Stimulated activated CD4-positive, alpha-beta T cell treated with anti-CD3 and anti-CD28 coated beads, TNF-alpha, amount 100 ng/mL, for 4 hours (primary cell): ENCODE results near the gene WWC1.
"Not testable (repeated sequence)": the region's sequence is repeated elsewhere in the genome, so short reads cannot be mapped to it uniquely, and the experiment has no call there.

Experiments used
- DNase-seq, 3 experiments: peaks; one replicate each; pipeline ENCODE4 v3.0.0-alpha.2; 2020; ENCODE audit warnings: low read depth in 3 of 3

WWC1 gene

GRCh38 chr5:168307925-168308584 lies 16.6 kb downstream of the WWC1 start:
- no peak for DNase-seq

GRCh38 chr5:168308976-168309598 lies 17.6 kb downstream of the WWC1 start:
- DNase-seq = no peak

DNA sequence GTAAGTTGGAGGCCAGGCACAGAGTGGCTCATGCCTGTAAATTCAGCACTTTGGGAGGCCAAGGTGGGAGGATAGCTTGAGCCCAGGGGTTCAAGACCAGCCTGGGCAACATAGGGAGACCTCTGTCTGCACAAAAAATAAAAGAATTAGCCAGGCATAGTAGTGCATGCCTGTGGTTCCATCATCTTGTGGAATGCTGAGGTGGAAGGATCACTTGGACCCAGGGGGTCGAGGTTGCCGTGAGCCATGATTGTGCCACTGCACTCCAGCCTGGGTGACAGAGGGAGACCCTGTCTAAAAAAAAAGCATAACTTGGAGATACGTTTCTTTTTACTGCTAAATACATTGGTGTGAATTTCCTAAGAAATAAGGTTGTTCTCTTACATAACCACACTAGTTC lies 19.1 kb downstream of the WWC1 start:
- not testable (repeated sequence) for DNase-seq

DNA sequence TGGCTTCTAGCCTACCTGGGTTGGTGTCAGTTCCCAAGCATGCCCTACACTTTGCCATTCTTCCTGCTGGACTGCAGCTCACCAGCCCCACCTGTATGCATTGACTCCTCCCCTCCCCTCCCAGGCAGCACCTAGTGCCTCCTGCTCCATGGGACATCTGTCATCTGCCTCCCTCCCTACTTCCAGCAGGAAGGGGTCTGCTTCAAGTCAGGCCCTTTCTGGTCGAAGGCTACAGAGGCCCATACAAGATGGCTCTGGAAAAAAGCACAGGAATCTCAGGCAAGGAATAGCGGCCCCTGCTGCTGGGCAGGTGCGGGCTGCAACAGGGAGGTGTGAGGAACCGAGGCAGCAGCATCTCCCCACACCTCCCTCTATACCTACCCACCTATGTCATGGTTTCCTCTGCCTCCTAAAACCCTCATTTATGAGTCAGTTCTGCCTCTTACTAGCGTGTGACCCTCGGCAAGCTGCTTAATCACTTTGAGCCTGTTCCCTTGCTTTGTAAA lies 19.7 kb downstream of the WWC1 start:
- no peak for DNase-seq

DNA sequence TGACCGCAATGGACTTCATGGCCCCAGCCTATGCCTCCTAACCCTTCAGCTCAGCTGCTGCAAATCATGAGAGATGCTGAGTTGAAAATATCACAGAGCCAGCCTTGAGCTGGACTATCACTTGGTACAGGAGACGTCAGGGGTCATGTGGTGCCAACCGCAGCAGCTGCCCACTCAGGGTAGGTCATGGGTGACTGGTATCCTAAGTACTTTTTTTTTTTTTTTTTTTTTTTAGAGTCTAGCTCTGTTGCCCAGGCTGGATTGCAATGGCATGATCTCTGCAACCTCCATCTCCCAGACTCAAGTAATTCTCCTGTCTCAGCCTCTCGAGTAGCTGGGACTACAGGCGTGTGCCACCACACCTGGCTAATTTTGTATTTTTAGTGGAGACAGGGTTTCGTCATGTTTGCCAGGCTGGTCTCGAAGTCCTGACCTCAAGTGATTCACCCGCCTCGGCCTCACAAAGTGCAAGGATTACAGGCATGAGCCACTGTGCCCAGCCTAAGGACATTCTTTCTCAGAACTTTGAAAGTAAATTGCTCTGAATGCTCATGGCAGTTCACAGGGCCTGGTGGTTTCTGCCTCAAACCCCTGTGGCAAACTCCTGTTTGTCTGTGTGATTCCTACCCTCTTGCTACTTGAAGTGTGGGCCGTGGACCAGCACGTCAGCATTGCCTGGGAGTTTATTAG lies 21.3 kb downstream of the WWC1 start:
- DNase-seq = no peak

GRCh38 chr5:168313596-168314204 lies 22.3 kb downstream of the WWC1 start:
- no peak for DNase-seq

DNA sequence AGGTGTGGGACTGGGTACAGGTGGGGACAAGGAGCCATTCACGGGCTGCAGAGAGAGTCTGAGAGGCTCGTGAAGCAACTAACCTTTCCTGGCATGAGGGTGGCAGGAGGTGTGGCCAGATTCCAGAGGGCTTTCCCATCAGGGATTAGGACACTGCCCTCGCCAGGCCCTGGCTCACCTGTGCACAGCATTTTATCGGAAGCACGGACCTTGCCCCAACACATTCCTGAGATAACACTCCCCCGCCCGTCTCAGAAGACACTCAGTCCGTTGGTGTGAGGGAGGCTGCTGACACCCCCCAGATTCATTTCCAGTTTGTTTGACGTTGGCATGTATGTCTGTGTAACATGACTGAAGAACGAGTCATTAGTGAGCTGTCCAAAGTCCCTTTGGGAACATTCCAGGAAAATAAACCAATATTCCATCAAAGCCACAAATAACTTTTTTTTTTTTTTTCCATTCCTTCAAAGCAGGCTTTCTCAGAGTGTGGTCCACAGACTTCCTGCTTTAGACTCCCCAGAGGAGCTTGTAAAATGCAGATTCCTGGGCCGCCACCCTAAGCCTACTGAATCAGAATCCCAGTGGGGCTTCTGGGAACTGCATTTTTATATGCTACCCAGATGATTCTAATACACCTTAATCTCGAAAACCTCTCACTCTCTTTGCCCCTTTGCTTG lies 23.4 kb downstream of the WWC1 start:
- DNase-seq = no peak

- no peak for DNase-seq
Observed at GRCh38 chr5:168315416-168316138, 24.1 kb downstream of the WWC1 start.

GRCh38 chr5:168316139-168316578 lies 24.7 kb downstream of the WWC1 start:
- DNase-seq = no peak

DNA sequence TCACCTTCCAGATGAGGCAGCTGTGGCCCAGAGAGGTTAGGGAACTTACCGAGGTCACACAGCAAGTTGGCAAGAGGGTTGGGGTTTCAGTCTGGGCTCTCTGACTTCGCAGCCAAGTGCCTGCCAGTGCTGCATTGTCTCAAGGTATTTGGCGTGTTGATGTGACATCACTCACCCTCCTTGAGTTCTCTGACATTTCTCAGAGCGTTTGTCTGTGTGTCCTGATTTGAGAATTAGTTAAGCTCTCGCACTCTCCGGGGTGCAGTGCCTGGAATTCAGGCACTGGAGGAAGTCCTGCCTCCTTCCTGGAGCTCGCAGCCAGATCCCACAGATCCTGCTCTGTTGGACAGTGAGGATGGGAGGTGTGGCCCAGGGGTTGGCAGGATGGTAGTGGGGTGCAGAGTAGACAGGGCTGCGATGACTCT lies 25.7 kb downstream of the WWC1 start:
- no peak for DNase-seq

DNA sequence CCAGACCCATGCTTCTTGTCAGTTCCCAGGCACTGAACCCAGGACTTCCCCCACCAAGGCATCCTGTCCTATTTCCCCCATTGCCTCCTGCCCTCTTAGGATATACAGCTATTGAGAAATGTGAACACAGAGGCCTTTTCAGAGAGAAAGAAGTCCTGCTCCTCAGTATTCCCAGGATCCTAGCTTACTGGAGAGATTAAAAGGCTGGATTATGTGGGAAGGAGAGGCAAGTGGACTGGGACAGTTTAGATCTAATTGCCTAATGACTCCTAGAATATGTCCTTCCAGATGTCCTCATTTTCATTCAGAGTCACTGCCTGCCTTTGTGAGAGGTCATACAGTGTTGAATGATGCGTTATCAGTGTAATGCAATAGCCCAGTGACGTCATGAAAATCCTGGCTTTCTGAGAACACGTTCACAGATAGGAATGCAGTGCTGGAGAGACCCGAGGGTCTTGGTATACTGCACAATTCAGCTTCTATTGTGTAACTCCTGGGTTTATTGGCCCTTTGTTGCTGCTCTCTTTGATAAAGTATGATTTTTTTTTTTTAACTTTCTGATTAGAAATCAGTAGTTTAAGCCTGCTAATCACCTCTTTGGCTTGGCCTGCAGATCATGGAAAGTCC lies 26.2 kb downstream of the WWC1 start:
- no peak for DNase-seq

DNA sequence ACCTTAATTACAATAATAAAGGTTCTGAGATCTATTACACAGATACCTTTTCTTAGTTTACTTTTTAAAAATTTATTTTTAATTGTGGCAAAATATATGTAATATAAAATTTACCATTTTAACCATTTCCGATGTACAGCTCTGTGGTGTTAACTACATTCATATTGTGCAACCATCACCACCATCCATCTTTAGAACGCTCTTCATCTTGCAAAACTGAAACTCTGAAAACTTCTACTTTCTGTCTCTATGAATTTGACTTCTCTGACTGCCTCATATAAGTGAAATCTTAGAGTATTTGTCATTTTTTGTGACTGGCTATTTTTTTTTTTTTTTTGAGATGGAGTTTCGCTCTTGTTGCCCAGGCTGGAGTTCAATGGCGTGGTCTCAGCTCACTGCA lies 26.8 kb downstream of the WWC1 start:
- DNase-seq = no peak

GRCh38 chr5:168319774-168320173 lies 28.3 kb downstream of the WWC1 start:
- DNase-seq = no peak

DNA sequence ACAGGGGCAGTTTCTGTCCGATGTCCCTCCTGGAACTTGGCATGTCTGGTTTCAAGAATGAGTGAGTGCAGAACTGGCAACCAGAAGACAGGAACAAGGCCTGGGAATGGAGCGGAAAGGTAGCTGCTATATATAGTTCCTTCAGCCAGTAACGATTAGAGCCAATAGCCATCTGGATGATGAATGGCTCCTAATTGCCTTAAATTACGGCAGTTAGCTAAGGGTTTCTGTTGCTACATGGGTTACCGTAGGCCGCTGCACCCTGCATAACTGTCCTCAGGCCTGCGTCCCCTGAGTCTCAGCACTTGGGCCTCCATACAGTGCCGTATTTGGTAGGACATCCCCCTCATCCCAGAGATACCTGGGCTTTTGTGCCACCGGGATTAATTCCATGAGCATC lies 29.4 kb downstream of the WWC1 start:
- no peak for DNase-seq

- DNase-seq = no peak
Observed at GRCh38 chr5:168324859-168325630, 33.6 kb downstream of the WWC1 start.

- no peak for DNase-seq
Observed at GRCh38 chr5:168327019-168327421, 35.6 kb downstream of the WWC1 start.

GRCh38 chr5:168327451-168327850 lies 36.0 kb downstream of the WWC1 start:
- DNase-seq = no peak

DNA sequence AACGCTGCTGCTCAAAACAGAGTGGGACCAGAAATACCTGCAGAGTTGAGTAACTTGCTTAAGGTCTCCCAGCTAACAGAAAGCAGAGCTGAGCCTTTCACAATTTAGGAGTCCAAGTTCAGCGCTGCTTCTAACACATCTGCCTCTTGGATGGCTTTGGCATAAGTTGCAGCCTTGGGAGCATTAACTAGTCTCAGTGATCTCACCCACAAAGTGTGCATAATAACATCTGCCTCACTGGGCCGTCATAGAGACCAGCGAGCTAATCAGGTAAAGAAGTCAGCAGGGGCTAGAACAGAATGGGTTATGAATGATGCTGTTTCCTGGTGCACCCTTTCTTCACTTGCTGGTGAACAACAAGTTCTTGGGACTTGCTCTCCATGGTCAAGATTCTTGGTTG lies 36.5 kb downstream of the WWC1 start:
- no peak for DNase-seq

- no peak for DNase-seq
Observed at GRCh38 chr5:168328814-168329213, 37.4 kb downstream of the WWC1 start.

GRCh38 chr5:168329302-168329701 lies 37.9 kb downstream of the WWC1 start:
- DNase-seq = no peak
